Dendritic cell treated with granulocyte-macrophage colony-stimulating factor and Interleukin-4, amounts not matched to agents 40 ng/mL and 50 ng/mL, for 4 days (primary cell): ENCODE results near the gene RAP1GAP.
A peak's percentile ranks its signal among the peaks of the same experiment; 100 is the strongest.

Source experiments
- H3K27ac Mint-ChIP-seq: one replicate; pipeline ENCODE4 v1.8.0; 2022; ENCODE audit warnings: mild to moderate bottlenecking, mixed read lengths
- H3K27me3 Mint-ChIP-seq: one replicate; pipeline ENCODE4 v1.8.0; 2022; ENCODE audit warnings: mild to moderate bottlenecking, mixed read lengths
- H3K36me3 Mint-ChIP-seq: one replicate; pipeline ENCODE4 v1.8.0; 2022; ENCODE audit warnings: low read depth, mixed read lengths
- H3K4me1 Mint-ChIP-seq: one replicate; pipeline ENCODE4 v1.8.0; 2022; ENCODE audit warnings: low read depth, mixed read lengths
- H3K4me3 Mint-ChIP-seq: one replicate; pipeline ENCODE4 v1.8.0; 2022; ENCODE audit warnings: mild to moderate bottlenecking, moderate library complexity, mixed read lengths
- H3K9me3 Mint-ChIP-seq: one replicate; pipeline ENCODE4 v1.8.0; 2022; ENCODE audit warnings: mixed read lengths
- intact Hi-C: fragments of 100-400 bp; cut with micrococcal nuclease; formaldehyde crosslinking; loops from one replicate; pipeline ENCODE4 v1.15.0; 2022

RAP1GAP gene

DNA sequence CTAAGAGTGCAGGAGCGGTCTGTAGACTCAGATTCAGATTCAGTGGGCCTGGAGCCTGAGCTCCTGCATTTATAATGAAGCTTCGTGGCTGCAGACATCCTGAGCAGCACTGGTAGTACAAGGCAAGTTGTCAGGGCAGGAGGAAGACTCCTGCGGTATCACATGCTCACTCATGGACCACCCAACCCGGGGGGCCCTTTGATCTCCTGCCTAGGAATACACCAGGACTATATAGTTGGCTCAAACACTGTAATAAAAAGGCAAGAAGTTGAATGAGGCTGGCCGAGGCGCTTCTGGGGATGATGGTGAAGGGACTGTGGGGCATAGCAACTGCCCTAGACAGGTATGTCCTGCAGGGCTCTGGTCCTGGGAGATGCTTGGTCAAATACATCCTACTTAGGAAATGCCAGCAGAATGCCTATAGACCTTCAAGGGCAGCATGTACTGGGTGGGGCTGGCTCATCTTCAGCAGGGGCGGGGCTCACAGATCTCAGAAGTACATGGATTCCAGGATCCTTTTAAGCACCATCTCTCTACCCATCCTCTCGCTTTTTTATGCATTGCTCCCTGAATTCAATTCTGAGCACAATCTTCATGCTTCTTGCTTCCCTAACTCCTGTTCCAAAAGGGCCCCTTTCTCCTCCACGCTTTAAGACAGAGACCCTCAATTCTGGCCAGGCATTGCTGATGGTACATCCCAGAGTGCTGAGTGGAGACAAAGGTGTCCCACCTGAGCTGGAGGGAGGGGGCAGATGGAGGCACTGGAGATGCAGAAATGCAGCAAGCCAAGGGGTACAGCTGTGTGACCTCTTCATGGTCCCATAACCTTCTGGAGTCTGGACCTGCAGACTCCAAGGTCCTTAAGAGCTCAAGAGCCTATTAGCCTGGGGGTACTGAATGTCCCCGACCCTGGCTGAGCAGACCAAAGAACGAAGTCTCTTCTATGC lies 2.1 kb upstream of the RAP1GAP start:
- no peaks in the 10 kb centered on the region for H3K36me3 Mint-ChIP-seq
- intact Hi-C loops: no loop called here
- H3K27me3 Mint-ChIP-seq: peaks cover 56% of the 10 kb centered on the region
- H3K4me3 Mint-ChIP-seq: no peak overlapping the region
- no peak overlapping the region for H3K27ac Mint-ChIP-seq
- no peaks in the 10 kb centered on the region for H3K9me3 Mint-ChIP-seq
- peaks cover 86% of the 10 kb centered on the region for H3K4me1 Mint-ChIP-seq

DNA sequence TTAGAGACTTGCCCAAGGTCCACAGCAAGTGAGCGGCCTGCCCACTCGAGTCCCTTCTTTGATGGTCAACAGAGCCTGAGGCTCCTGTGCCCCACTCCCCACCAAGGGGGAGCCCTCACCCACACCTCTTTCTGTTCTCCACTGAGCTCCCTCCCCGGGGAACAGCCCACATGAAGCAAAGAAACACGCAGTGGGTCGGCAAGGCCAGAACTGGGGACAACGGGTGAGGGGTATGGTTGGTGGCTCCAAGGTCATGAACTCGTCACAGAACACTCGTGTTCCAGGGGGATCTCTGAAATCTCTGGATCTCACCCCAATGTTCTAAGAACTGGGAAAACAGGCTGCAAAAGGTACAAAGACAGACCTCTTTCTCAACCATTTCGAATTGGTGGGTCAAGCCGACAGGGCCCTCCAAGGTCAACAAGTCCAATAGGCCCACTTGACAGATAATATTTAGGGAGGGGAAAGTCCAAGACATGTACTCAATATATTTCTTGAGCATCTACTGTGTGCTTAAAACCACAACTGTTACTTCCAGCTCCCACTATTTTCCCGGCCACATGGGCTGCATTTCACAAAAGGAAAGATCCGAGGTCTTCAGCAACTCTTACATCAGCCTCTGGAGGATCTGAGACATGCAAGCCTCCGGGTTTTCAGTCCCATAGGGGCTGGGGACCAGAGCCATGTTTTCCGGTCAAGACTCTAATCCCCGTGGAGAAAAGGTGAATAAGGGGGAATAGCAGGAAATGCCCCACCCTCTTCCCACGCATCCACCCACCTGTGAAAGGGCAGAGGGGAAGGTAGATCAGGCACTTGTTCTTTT lies 1.1 kb upstream of the RAP1GAP start:
- H3K4me1 Mint-ChIP-seq: peaks cover 95% of the 10 kb centered on the region
- intact Hi-C loops: no loop called here
- no peaks in the 10 kb centered on the region for H3K36me3 Mint-ChIP-seq
- peaks cover 64% of the 10 kb centered on the region for H3K27me3 Mint-ChIP-seq
- H3K27ac Mint-ChIP-seq: peak overlapping the region; percentile 72
- peak overlapping the region; percentile 75 for H3K4me3 Mint-ChIP-seq
- H3K9me3 Mint-ChIP-seq: no peaks in the 10 kb centered on the region

DNA sequence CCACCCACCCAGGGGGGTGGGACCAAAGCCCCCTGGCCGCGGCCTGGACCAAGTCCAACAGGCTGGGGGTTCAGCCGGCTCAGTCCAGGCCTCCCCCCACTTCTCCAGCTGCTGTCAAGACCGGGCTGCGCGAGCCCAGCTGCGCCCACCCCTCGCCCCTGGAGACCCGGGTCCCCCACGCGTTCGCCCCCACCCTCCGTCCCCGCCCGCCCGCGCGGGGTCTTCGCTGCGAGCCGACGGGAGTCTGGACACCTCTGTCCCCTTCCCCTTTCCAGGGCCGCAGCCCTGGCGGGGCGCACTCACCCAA lies 253 bp downstream of the RAP1GAP start:
- peak overlapping the region; percentile 75 for H3K4me3 Mint-ChIP-seq
- peak overlapping the region; percentile 72 for H3K27ac Mint-ChIP-seq
- intact Hi-C loops: no loop called here
- peaks cover 65% of the 10 kb centered on the region for H3K27me3 Mint-ChIP-seq
- H3K4me1 Mint-ChIP-seq: peaks cover 96% of the 10 kb centered on the region
- H3K9me3 Mint-ChIP-seq: no peaks in the 10 kb centered on the region
- H3K36me3 Mint-ChIP-seq: no peaks in the 10 kb centered on the region

DNA sequence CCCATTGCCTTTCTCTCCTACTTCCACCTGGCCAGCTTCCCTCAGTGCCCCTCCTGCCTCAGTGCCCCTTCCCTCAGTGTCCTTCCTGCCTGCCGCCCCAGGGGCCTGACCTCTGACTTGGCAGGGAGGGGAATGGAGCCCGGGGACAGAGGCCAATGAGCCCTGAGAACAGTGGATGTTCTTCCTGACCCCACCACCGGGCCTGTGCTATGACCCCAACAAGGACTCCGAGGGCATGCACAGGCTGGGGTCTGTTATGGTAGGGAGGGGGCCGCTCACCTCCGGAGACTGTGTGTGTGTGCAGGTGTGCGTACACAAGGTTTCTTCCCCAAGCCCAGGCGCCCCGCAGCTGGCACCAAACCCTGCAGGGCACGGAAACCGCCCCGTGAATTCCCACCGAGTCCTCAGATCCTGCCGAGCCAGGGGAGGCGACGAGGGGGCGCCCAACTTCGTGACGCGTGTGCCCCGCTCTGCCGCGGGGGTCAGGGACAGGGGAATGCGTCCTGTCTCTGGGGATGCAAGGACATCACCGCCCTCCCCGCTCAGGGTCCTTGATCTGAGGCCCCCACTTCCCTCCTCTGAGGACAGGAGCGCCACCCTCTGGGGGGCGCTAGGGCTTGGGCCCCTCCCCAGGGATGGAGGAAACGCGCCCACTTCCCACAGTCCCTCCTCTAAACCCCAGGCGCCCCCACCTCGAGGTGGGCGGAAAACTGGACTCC lies 766 bp downstream of the RAP1GAP start:
- no peaks in the 10 kb centered on the region for H3K36me3 Mint-ChIP-seq
- peak overlapping the region; percentile 75 for H3K4me3 Mint-ChIP-seq
- H3K9me3 Mint-ChIP-seq: no peaks in the 10 kb centered on the region
- intact Hi-C loops: no loop called here
- H3K27ac Mint-ChIP-seq: peak overlapping the region; percentile 72
- peaks cover 68% of the 10 kb centered on the region for H3K27me3 Mint-ChIP-seq
- peaks cover 96% of the 10 kb centered on the region for H3K4me1 Mint-ChIP-seq

DNA sequence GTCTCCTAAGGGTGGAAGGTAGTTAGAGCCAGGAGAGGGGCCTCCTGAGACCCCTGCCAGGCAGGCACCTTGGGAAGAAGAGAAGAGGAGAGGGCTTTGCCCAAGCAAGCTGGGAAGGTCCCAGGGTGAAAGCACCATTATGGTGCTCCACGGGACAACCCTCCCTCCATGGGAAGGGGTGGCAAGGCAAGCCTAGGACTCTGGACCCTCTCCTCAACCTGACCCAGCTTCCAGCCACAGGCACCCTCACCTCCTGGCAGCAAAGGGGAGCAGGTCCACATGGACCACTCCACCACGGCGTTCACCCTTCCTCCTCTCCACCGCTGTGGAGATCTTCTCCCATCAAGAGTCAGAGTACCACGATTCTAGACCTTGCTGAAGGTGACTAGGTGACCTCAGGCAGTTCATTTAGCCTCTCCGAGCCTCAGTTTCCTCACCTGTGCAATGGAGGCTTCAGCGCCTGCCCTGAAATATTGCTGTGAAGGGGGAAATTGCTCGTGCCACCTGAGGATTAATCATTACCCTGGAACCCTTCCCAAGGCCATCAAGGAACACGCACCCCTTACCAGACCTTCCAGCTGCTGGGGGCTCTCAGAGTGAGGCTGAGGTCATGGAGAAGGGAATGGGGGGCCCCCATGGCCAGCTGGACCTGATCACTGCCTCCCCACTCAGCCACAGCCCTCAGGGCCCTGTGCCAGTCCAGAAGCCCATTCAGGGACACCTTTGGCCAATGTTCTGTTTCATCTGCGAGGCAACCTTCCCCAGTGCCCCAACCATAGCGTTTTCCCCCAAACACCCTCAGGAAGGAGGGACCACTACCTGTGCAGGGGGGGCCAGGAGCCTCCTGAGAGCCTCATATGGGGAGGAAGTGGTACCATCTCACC lies 1.6 kb downstream of the RAP1GAP start:
- intact Hi-C loops: no loop called here
- Mint-ChIP-seq H3K27me3 (peaks cover 72% of the 10 kb centered on the region), H3K36me3 (no peaks in the 10 kb centered on the region), H3K9me3 (no peaks in the 10 kb centered on the region), H3K27ac (peak overlapping the region; percentile 7), H3K4me1 (peaks cover 89% of the 10 kb centered on the region), H3K4me3 (peak overlapping the region; percentile 75)

DNA sequence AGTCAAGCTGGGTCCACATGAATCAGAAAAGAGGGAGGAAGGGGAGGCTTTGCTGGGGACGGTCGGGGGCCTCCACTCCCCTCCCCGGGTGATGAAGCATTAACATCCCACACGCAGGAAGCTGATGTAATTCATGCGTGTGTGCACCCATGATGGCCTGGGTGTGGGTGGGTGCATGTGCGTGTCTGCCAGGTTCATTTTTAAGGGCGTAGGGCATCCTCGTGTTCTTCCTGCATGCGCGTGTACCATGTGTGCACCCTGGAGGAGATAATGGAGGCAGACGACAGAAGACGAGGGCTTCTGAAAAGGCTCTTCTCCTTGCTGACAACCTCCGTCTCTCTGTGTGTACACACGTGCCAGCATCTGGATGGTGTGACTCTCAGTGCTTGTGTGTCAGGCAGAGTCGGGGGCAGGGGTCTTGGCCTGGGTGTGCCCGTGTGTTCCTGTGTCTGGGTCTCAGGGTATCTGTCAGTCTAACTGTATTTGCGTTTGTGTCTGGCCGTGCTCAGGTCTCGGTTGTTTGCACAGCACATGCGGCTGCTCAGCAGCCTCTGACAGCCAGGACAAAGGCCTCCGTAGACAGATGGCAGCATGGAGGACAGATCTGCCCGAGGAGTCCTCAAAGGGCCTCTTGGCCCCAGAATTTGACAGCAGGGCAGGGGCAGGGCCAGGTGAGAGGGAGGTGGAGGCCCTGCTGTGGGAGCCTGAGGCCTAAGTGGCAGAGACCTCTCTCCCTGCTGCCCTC lies 2.4 kb downstream of the RAP1GAP start:
- no peaks in the 10 kb centered on the region for H3K9me3 Mint-ChIP-seq
- intact Hi-C loops: no loop called here
- peaks cover 73% of the 10 kb centered on the region for H3K27me3 Mint-ChIP-seq
- no peaks in the 10 kb centered on the region for H3K36me3 Mint-ChIP-seq
- H3K4me3 Mint-ChIP-seq: peak overlapping the region; percentile 40
- H3K4me1 Mint-ChIP-seq: peaks cover 80% of the 10 kb centered on the region
- peak overlapping the region; percentile 58 for H3K27ac Mint-ChIP-seq

DNA sequence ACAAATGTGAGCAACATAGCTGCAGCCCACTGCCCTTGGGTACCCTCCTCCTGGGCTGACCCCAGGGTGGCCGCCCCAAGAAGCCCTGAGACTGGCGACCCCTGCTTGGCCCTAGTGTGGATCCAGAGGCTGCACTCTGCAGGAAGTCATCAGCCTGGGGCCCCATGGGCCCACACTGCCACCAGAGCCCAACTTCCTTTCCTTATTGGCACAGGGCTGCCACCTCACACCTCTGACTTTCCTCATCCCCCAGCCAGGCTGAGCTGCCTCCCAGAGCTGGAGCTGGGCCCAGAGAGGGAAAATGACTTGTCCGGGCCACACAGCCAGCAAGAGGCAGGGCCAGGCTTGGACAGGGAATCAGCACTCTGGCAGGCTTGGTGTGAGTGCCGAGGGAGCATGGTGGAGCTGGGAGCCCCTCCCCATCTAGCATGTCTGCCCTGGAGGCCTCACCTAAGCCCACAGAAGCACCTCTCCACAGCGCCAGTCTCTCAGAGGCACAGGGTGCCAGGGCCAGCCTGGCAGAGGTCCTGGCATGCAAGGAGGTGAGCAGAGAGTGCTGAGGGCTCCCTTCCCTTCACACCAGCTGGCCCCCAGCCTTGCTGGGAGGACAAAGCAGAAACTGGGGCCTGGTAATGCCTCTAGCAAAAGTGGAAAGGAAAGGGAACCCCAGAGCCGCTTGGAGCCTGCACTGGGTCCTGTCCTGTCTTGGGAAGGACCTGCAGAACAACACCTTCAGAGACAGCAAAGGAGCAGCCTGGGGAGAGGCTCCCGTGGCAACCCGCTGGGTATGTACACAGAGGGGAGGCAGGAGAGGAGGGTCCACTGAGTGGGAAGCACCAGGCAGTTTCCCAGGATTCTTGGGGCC lies 3.2 kb downstream of the RAP1GAP start:
- Mint-ChIP-seq H3K9me3 (no peaks in the 10 kb centered on the region), H3K4me1 (peaks cover 72% of the 10 kb centered on the region), H3K27me3 (peaks cover 68% of the 10 kb centered on the region)

DNA sequence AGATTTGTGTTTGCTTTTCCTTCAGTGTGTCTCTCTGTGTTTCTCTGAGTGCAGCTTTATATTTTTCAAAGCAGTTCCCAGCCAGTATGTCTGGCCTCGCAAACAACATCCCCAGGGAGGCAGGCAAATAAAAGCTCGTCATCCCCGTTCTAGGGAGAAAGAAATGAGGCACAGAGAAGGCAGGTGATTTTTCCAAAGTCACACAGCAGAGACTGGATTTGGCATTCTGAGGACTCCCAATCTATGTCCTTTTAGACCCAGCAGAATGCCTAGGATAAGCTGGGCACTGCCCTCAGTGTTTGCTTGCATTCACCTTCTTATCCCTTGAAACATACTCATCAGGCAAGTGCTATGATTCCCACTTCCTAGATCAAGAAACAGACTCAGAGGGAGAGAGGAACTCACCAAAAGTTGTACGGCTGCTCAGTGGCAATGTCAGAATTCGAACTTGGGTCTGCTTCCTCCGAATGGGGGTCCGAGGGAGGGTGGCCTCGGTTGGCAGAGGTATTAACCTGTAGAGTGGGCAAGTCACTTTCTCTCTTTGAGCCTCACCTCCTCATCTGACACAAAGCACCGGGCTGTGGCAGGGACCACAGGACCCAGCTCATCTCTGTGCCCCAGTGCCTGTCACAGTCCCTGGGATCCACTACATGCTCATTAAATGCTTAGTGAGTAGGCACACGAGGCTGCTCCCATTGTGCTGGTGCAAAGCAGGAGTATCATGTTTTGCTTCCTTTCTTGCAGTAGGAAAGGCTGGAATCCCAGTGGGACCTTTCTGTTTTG lies 4.2 kb downstream of the RAP1GAP start:
- H3K9me3 Mint-ChIP-seq: no peaks in the 10 kb centered on the region
- peaks cover 5% of the 10 kb centered on the region for H3K36me3 Mint-ChIP-seq
- intact Hi-C loops: no loop called here
- no peak overlapping the region for H3K4me3 Mint-ChIP-seq
- peak overlapping the region; percentile 58 for H3K27ac Mint-ChIP-seq
- H3K27me3 Mint-ChIP-seq: peaks cover 69% of the 10 kb centered on the region
- peaks cover 63% of the 10 kb centered on the region for H3K4me1 Mint-ChIP-seq

More for the DNA sequence above, 3.2 kb downstream of the RAP1GAP start:
- peak overlapping the region; percentile 58 for H3K27ac Mint-ChIP-seq
- H3K4me3 Mint-ChIP-seq: peak overlapping the region; percentile 40
- intact Hi-C loops: no loop called here
- no peaks in the 10 kb centered on the region for H3K36me3 Mint-ChIP-seq

DNA sequence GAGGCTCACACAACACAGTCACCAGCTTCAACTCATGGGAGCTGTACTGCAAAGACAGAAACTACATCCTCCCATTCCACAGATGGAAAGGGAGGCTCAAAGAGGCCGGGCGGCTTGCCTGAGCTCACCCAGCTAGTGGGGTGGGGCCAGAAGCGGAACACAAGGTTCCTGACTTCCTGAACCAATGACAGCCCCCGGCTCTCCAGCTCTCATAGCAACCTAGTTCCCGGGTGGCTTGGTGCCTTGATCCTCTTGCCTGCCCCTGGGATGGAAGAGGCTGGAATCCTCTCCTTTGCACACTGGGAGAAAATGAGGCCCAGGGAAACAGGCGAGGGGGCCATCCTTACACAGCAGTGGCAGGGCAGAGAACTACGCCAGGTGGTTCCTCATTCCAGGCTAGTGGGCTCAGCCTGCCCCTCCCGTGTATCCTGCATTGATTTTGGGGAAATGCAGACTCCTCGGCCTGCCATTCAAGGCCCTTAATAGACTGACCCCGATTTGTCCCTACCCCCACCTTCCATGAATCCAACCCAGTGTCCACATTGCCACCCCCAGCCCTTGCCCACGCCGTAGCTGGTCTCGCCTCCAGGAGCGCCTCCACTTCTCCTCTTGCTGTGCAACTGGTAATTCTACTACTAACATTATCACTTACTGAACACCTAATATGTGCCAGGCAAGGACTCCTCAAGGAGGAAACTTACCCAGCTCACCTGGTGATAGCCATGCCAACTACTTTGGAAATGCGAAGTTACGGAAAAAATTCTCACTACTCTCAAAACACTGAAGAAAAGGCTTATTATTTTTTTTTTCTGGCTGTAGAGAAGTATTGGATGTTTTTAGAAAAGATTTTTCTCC lies 5.0 kb downstream of the RAP1GAP start:
- peak overlapping the region; percentile 25 for H3K4me3 Mint-ChIP-seq
- peaks cover 63% of the 10 kb centered on the region for H3K4me1 Mint-ChIP-seq
- intact Hi-C loops: no loop called here
- H3K27ac Mint-ChIP-seq: no peak overlapping the region
- no peaks in the 10 kb centered on the region for H3K9me3 Mint-ChIP-seq
- peaks cover 5% of the 10 kb centered on the region for H3K36me3 Mint-ChIP-seq
- H3K27me3 Mint-ChIP-seq: peaks cover 70% of the 10 kb centered on the region

DNA sequence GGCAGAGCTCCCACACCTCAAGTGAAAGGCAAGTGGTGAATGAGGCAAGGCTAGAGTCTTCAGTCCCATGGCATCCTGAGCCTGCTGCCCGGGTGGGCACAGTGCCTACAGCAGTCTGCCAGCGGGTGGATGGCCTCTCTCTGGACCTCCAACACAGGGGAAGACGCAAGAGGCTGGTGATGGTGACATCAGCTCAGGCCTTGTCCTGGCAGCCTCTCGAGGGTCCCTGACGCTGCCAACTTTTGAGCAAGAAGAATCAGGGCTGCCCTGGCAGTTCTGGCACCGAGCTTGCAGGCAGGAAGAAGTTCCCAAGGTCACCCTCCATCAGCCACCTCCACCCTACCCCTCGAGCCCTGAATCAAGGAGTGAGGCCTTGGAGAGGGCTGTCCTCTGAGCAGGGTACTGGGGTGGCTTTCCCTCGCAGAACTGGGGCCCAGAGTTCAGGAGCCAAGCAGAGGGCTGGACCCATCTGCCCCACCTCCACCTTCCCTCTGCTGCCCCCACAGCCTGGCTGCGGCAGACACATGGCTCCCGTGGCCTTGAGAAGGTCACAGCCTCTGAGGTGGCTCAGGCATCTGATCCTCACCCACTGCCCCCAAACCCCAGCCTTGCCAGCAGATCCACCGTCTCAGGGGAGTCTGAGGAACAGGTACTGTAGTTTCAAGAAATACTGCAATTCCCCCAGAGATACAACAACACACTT lies 5.8 kb downstream of the RAP1GAP start:
- intact Hi-C loops: no loop called here
- no peaks in the 10 kb centered on the region for H3K9me3 Mint-ChIP-seq
- no peak overlapping the region for H3K27ac Mint-ChIP-seq
- peaks cover 5% of the 10 kb centered on the region for H3K36me3 Mint-ChIP-seq
- no peak overlapping the region for H3K4me3 Mint-ChIP-seq
- H3K4me1 Mint-ChIP-seq: peaks cover 57% of the 10 kb centered on the region
- peaks cover 64% of the 10 kb centered on the region for H3K27me3 Mint-ChIP-seq
